Femur (tissue), 1 donor: ENCODE results near the gene ANO10.
"Not testable (repeated sequence)": the region's sequence is repeated elsewhere in the genome, so short reads cannot be mapped to it uniquely, and the experiment has no call there.

Source experiments
- DNase-seq: peaks from one replicate; pipeline ENCODE4 v3.0.0-alpha.2; 2017

The ANO10 gene

DNA sequence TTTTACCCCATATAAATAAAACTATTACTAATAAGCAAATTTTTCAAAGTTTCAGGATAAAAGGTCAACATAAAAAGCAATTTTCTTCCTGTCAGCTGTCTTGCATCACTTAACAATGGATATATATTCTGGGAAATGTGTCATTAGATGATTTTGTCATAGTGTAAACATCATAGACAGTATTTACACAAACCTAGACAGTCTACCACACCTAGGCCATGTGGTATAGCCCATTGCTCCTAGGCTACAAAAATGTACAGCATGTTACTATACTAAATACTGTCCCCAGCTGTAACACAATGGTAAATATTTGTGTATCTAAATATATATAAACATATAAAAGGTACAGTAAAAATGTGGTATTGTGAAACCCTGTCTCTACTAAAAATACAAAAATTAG is 156.7 kb downstream of the ANO10 start:
- DNase-seq, result no peak

DNA sequence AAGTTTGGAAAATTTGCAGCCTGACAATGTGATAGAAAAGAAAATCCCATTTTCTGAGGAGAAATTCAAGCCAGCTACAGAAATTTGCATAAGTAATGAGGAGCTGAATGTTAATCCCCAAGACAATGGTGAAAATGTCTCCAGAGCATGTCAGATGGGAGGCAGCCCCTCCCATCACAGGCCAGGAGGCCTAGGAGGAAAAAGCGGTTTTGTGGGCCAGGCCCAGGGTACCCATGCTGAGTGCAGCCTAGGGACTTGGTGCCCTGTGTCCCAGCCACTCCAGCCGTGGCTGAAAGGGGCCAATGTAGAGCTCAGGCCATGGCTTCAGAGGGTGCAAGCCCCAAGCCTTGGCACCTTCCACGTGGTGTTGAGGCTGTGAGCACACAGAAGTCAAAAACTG is 159.2 kb downstream of the ANO10 start:
- not testable (repeated sequence) for DNase-seq

DNA sequence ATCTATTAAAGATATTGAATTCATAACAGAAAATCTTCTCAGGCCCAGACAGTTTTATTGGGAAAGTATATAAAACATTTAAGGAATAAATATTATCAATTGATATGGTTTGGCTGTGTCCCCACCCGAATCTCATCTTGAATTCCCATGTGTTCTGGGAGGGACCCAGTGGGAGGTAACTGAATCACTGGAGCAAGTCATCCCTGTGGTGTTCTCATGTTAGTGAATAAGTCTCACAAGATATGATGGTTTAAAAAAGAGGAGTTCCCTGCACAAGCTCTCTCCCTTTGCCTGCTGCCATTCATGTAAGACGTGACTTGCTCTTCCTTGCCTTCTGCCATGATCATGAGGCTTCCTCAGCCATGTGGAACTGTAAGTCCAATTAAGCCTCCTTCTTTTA is 160.5 kb downstream of the ANO10 start:
- DNase-seq, result no peak

DNA sequence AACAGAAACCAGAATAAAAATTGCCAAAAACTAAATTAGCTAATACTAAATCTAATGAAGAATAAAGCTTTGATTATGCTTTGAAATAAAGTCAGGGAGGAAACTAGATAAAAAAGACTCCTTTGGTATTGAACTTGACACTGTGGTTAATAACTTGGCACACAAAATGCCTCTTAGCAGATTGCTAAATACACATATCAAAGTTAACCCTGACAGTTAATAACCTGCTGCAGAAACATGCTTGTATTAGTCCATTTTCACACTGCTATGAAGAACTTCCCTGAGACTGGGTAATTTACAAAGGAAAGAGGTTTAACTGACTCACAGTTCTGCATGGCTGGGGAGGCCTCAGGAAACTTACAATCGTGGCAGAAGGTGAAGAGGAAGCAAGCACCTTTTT is 164.8 kb downstream of the ANO10 start:
- not testable (repeated sequence) for DNase-seq

DNA sequence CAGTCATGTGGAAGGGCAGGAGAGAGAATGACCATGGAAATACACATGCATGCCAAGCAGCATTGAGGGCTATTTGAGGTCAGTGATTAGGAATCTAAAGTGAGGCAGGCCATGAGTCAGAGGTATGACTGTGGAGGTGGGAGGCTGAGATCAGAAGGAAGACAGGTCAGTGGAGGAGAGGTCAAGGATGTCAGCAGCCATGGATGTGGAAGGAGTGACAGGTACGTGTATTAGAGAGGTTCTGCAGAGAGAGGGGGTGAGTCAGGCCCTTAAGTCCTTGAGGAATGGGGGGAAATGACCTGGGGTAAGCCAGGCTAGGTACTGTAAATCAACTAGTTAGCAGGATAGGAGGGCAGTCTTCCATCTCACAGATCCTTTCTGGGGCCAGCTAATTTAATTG is 166.6 kb downstream of the ANO10 start:
- DNase-seq, result no peak

DNA sequence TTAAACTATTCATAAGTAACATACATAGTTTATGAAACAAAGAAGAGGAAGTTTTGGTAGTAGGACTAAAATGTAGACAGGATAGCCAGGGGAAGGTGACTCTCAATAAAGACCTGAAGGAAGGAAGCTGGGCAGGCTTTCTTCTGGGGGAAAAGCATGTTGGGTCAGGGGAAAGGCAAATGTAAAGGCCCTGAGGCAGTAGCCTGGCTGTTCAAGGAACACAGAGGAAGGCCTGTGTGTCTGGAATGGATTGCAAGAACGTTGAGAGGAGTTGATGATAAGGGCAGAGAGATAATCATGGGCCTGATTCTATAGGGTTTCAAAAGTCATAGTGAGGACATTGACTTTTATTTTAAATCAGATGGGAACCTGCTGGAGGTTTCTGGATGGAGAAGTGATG is 167.8 kb downstream of the ANO10 start:
- DNase-seq, result no peak

DNA sequence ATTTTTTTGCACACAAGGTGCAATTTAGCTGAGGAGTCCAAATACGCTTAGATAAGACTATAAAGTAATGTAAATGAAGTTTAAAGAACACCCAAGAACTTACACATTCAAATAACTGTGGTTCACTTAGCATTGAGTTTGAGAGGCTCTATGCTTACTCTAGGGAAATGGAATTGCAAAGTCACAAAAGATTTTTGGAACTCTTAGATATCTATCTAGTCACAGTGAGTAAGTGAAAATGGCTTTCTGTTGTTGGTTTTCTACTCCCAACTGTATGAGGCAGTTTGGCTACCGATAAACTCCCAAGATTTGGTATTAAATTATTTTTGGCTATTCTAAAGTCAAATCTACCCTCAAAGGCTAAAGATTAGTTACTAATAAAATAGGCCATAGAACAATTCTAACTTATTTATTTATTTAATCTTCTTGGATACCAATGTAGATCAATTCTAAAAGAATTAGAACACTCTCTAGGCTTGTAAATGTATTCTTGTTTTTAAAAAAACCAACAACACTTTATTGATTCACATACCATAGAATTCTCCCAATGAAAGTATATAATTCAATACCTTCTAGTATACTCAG is 170.0 kb downstream of the ANO10 start:
- no peak for DNase-seq

DNA sequence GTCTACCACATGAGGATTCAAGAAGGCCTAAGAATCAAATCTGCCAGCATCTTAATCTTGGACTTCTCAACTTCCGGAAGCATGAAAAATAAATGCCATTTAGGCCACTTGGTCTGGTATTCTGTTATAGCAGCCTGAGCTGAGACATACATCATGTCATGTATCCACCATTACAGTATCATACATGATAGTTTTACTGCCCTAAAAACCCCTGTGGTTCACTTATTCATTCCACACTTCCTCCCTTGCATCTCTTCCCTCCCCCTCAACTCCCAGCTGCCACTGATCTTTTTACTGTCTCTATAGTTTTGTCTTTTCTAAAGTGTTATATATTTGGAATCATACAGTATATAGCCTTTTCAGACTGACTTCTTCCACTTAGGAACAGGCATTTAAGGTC is 173.7 kb downstream of the ANO10 start:
- DNase-seq, result no peak

DNA sequence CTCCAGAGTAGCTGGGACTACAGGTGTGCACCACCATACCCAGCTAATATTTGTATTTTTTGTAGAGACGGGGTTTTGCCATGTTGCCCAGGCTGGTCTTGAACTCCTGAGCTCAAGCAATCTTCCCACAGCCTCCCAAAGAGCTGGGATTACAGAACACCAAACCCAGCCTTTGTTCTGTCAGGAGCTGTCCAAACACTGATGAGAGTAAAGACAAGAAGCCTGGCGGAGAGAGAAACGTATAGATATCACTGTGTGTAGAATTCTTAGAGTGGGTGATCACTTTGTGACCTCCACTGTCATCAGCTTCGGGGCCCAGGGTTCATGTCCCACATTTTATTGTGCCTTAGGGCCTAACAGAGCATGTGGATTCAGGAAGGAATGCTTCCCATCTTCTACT is 176.0 kb downstream of the ANO10 start:
- no peak for DNase-seq

DNA sequence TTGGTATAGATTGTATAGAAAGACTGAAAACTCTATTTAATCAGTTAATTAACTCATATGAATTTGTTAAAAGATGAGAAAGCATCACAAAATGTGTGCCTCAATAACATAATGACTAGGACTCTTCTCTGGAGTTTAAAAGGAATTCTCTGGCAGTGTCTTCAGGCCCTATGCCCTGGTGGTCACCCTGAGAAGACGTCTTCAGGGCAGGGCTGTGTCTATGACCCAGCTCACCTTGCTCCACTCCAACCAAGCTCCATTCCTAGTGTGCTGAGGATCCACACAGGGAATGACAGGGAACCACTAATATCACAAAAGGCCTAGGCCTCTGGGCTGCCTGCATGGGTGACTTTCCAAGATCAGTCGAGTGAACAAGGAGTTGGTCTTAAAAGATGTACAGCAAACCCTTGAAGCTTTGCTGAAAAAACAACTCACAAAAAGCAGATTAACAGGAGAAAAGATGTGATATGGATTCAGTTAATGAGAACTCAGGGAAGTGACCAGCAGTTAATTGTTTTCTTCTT is 178.9 kb downstream of the ANO10 start:
- DNase-seq, result no peak

DNA sequence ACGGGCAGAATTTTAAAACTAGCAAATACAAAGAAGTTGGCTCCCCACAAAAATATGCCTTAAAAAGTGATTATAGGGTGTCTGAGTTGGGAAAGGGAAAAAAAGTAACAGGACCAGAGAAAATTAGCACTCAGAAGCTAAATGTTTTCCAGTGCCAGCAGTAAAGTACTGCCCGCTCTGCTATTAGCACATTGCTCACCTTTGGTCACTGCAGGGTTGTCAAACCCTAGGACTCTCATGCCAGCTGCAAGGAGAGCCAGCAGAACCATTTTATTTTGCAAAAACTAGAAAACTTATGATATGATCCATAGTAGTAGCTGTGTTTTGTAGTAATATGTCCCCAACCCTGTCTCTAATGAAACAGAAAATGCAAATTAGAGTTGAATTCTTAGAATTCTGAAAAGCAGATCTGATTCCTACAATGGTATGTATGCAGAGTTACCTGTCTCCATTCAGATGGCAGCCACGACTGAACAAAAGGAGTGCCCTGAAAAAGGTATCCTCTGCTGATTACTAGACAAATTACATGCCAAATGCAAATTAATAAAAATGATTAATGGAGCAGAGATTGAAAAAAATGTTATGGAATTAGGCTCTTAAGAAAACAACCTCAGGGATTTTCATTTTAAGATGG is 185.2 kb downstream of the ANO10 start:
- no peak for DNase-seq

DNA sequence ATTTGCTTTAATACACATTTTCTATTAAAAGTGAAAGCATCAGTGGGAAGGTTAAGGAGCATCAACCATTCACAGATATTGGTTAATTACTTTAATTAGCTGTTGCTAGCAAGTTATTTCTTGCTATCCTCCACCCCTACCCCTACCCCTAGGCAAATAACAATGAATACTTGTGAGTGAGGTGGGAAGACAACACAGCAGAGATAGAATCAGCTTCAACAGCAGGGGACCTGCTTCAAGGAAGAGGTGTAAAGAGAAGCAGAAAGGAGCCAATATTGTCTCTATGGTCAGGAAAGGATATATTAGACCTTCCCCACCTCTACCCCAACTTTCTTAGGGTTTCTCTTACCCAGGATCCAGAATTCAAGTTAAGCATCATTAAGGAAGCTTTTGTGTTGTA is 186.1 kb downstream of the ANO10 start:
- DNase-seq, result no peak

DNA sequence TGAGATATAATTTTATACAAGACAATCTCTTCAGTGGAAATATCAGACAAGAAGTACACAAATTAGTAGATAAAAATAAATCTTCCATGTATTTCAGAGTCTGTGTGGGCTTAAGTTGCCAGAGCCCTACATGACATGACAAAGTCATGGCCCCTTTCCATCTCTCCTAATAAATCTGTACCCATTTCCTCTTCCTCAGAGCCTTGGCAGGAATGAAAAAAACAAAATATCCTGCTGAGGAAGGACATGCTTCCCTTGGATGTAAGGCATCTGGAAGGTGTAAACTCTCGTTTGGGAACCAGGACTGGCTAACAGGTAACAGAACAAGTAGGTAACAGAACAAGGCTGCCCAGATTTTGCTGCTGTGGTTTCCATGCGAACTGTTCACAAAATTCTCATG is 187.4 kb downstream of the ANO10 start:
- DNase-seq, result no peak

DNA sequence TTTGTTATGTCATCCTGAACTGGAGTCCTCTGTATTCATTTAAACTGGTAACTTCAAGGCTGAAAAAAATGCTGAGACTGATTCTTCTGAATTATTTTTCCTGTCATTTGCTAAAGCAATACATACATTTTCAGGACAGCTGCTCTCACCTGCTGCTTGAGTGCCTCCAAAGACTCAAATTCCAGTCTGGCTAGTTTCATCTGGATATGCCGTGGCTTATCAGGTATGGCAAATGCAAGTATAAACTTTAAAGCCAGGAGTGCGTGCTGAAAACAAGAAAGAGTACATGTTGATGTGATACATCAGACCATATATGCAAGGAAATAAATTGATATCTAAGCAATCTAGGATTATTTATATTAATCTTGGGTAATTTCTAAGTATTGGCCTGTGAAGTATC is 189.3 kb downstream of the ANO10 start:
- DNase-seq, result no peak

DNA sequence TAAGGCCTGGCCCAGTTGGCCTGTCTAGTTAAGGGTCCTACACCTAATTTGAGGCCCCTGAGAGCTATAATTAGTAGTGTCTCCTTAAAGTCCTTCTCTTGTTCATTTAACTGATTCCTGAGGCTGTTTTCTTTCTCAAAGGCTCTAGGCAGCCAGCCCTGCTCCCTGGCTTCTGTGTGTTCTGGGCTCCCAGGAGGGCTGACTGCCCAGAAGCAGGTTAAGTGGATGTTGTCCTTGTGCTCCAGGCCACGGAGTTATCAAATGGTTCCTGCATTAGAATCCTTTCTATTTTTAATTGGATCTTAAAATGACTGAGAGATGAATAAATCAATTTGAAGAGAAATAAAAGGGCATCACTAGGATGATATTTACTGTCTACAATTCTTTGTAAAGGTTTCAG is 195.4 kb downstream of the ANO10 start:
- no peak for DNase-seq

DNA sequence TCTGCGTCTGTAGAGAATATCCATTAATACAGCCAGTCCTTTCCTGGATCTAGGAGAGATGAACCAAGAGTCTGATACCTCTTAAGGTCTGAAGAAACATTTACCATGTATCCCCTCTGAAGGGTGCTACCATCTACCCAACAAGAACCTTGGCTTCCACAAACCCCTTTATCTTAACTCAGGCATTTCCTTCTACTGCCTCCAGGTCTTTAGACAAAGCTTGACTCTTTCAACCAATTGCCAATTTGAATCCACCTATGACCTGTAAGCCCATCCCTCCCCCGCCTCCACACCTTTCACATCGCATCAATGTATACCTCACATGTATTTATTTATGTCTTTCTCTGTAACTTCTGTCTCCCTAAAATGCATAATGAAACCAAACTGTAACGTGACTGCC is 196.0 kb downstream of the ANO10 start:
- DNase-seq, result no peak

DNA sequence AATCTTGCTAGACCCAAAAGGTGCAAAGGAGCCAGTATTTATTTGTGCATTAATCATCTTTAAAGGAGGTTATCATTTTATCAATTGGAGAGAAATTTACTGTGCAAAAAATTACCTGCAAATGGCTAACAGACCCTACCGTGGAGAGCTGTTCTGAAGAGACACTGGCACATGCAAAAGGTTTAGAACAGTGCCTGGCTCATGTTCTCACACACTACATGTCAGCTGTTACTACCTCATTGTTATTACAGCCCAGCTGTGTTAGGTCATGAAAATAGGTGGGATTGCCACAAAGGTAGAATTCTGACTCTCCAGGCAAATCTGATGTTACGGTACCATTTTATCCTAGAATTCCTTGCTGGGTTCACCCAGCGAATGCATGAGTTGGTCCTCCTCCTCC is 198.2 kb downstream of the ANO10 start:
- DNase-seq, result no peak

DNA sequence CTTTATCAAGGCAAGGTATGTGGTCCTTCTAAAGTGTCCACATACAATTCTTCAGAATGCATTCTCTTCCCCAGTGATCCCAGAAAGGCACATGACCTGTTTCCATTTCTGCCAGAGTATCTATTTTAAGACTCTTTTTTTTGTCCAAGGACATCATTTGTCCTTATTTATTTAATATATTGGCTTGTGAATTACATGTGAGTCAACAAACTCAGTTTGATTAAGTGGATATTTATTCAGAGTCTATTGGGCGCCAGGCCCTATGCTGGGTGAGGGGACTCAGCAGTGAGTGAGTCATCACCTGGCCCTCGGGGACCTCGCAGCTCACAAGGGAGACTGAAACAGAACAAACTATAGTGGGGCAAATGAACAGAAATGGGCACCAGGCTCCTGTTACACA is 198.7 kb downstream of the ANO10 start:
- DNase-seq, result no peak

DNA sequence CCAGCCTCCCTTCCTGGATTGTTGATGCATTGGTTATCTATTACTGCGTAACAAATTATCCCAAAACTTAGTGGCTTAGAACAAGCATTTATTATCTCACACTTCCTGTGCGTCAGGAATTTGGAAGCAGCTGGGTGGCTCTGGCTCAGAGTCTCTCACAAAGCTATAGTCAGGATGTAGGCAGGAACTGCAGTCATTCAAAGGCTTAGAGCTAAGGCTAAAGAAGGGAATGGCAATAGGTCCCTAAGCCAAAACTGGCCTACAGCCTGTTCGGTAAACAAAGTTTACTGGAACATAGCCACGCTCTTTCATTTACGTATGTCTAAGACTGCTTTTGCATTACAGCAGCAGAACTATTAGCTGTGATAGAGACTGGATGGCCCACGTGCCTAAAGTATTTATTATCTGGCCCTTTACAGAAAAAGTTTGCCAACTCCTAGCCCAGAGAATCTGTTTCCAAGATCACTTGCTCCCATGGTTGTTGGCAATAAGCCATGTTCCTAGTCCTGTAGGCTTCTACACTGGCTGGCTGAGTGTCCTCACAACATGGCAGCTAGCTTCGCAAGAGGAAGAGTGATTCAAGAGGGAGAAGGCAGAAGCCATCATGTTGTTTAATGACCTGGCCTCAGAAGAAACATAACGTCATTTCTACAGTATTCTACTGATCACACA is 203.1 kb downstream of the ANO10 start:
- no peak for DNase-seq

DNA sequence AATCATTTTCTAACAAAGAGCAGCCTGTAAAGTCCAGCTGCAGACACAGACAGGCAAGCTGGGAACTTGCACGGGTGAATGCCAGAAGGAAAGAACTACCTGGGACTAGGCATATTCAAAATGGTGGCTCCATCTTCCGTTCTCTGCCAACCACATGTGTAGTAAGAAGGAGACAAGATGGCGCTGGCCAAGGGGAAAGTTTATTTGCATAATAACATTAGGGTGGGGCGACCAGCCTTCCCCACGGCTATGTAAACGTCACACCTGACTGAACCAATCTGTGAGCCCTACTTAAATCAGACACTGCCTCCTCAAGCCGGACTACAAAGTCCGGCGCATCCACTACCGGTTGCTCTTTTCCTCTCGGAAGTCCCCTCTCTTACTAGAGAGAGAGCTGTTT is 204.7 kb downstream of the ANO10 start:
- no peak for DNase-seq

DNA sequence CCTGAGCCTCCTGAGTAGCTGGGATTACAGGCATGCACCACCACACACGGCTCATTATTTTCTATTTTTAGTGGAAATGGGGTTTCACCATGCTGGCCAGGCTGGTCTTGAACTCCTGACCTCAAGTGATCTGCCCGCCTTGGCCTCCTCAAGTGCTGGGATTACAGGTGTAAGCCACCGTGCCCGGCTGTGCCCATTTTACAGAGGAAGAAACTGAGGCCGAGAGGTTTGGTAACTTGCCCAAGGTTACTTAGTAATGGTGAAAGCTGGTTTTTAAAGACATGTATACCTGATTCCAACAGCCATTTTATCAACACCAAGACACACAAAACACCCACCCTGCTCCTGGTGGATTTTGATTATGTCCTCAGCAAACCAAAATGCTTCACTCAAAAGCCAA is 206.7 kb downstream of the ANO10 start:
- no peak for DNase-seq

DNA sequence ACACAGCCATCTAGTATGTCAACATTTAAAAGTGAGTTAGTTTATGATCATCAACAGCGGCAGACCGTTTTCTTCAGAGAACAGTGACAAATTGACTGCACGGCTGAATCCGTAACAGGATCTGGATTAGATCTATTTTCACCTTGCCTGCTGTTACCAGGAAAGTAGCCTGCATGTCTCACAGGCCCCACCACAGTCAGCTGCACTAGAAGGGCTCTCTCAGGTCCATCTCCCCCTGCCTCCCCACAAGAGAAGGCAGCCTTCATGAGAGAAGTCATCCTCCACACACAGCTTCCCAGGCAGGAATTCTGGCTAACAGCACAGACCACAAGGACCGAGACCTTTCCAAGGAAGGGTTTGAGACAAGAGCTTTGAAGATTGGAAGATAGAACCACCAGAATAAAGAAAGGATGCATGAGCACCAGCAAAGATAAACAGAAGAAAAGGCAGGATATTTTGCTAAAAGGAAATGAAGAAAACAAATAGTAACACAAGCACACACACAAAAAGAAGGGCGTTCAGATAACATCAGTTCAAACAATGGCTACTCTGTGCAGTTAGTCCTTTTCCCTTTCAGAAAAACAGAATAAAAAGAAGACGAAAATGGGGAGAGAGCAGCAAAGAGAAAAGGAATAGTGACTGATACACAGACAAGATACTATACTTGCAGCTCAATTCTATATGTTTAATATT is 208.0 kb downstream of the ANO10 start:
- no peak for DNase-seq

DNA sequence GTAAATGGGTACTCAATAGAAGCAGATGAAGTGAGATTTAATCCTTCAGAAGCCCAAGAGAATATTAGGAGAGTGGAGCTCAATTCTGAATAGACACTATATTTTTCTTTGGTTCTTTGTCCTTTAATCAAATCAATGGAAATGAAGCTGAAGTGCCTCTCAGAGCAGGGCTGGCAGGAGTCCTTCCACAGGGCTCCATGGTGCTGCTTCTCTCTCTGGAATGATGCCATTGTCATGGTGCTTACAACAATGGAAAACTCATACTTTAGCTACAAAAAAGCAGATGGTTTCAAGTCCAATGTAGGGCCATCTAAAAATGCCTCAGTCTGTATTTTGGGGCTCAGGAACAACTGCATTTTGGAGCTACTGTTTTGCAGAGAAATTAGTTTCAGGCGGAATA is 210.4 kb downstream of the ANO10 start:
- no peak for DNase-seq

DNA sequence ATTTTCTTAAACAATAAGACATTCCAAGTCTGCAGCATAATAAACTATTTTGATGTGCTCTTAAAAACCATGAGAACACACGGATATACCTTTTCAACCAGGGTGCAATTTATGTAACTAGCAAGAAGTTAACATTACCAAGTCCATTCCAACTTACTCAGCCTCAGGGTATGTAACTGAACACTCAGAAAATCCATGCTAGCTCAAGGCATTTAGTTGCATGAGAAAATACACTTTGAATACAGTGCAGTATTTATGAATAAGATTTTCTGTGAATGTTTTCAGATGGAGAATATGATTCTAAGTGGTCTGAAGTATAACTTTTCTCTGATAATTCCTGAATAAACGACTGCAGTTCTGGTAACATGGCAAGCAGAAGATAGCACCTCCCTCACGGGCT is 211.2 kb downstream of the ANO10 start:
- no peak for DNase-seq
